ES-I3 (cell line): ENCODE results near the gene ZMYND11.
"Not testable (repeated sequence)": the region's sequence is repeated elsewhere in the genome, so short reads cannot be mapped to it uniquely, and the experiment has no call there.

ENCODE experiments used
- H3K36me3 ChIP-seq: 2 replicates; pipeline ENCODE4 v1.6.1; 2013; ENCODE audit warnings: mild to moderate bottlenecking, low read length, control low read depth, moderate library complexity; ENCODE audit not compliant: insufficient read depth
- H3K4me1 ChIP-seq: 2 replicates; pipeline ENCODE4 v1.6.1; 2013; ENCODE audit warnings: mild to moderate bottlenecking, control low read depth, low read length; ENCODE audit not compliant: insufficient read depth
- H3K9ac ChIP-seq: 2 replicates; pipeline ENCODE4 v1.6.1; 2013; ENCODE audit warnings: low read depth, mild to moderate bottlenecking, low read length, moderate library complexity
- H3K9me3 ChIP-seq: 2 replicates; pipeline ENCODE4 v1.6.1; 2013; ENCODE audit warnings: mild to moderate bottlenecking, low read length, moderate library complexity; ENCODE audit not compliant: control insufficient read depth, insufficient read depth

Gene ZMYND11

GRCh38 chr10:152915-153314, 17.7 kb downstream of the ZMYND11 start:
- no peaks in the 10 kb centered on the region for H3K36me3 ChIP-seq
- no peak overlapping the region for H3K9ac ChIP-seq
- no peaks in the 10 kb centered on the region for H3K4me1 ChIP-seq
- peaks cover 5% of the 10 kb centered on the region for H3K9me3 ChIP-seq

- no peak overlapping the region for H3K9ac ChIP-seq
- no peaks in the 10 kb centered on the region for H3K36me3 ChIP-seq
- H3K9me3 ChIP-seq: peaks cover 5% of the 10 kb centered on the region
- H3K4me1 ChIP-seq: no peaks in the 10 kb centered on the region
These were observed 19.1 kb downstream of the ZMYND11 start for GRCh38 chr10:154348-154747.

GRCh38 chr10:167383-167782, 32.1 kb downstream of the ZMYND11 start:
- Histone ChIP-seq H3K9ac (no peak overlapping the region), H3K4me1 (peaks cover 6% of the 10 kb centered on the region; the same call in 1 of the 2 replicates), H3K36me3 (no peaks in the 10 kb centered on the region), H3K9me3 (no peaks in the 10 kb centered on the region; the same call in 1 of the 2 replicates)

- no peaks in the 10 kb centered on the region; the same call in 1 of the 2 replicates for H3K9me3 ChIP-seq
- no peaks in the 10 kb centered on the region for H3K4me1 ChIP-seq
- no peaks in the 10 kb centered on the region for H3K36me3 ChIP-seq
- no peak overlapping the region for H3K9ac ChIP-seq
These were observed 38.5 kb downstream of the ZMYND11 start for GRCh38 chr10:173741-174140.

GRCh38 chr10:176677-177076, 41.4 kb downstream of the ZMYND11 start:
- no peak overlapping the region for H3K9ac ChIP-seq
- no peaks in the 10 kb centered on the region for H3K4me1 ChIP-seq
- H3K9me3 ChIP-seq: no peaks in the 10 kb centered on the region; the same call in 1 of the 2 replicates
- H3K36me3 ChIP-seq: no peaks in the 10 kb centered on the region

GRCh38 chr10:178208-178607, 43.0 kb downstream of the ZMYND11 start:
- Histone ChIP-seq H3K36me3 (peaks cover 2% of the 10 kb centered on the region; the same call in 1 of the 2 replicates), H3K9ac (no peak overlapping the region), H3K9me3 (peaks cover 3% of the 10 kb centered on the region; the same call in 1 of the 2 replicates), H3K4me1 (no peaks in the 10 kb centered on the region)

- H3K4me1 ChIP-seq: no peaks in the 10 kb centered on the region
- no peak overlapping the region for H3K9ac ChIP-seq
- peaks cover 2% of the 10 kb centered on the region; the same call in 1 of the 2 replicates for H3K36me3 ChIP-seq
- peaks cover 3% of the 10 kb centered on the region; the same call in 1 of the 2 replicates for H3K9me3 ChIP-seq
These were observed 43.5 kb downstream of the ZMYND11 start for GRCh38 chr10:178723-179122.

GRCh38 chr10:182441-183201, 47.4 kb downstream of the ZMYND11 start:
- Histone ChIP-seq H3K9ac (no peak overlapping the region), H3K9me3 (peaks cover 3% of the 10 kb centered on the region; the same call in 1 of the 2 replicates), H3K4me1 (no peaks in the 10 kb centered on the region), H3K36me3 (peaks cover 2% of the 10 kb centered on the region; the same call in 1 of the 2 replicates)

GRCh38 chr10:184174-184573, 48.9 kb downstream of the ZMYND11 start:
- H3K4me1 ChIP-seq: no peaks in the 10 kb centered on the region
- peaks cover 3% of the 10 kb centered on the region; the same call in 1 of the 2 replicates for H3K9me3 ChIP-seq
- no peak overlapping the region for H3K9ac ChIP-seq
- H3K36me3 ChIP-seq: peaks cover 2% of the 10 kb centered on the region; the same call in 1 of the 2 replicates

- H3K9me3 ChIP-seq: peaks cover 3% of the 10 kb centered on the region; the same call in 1 of the 2 replicates
- H3K9ac ChIP-seq: no peak overlapping the region
- H3K36me3 ChIP-seq: peaks cover 2% of the 10 kb centered on the region; the same call in 1 of the 2 replicates
These were observed 49.7 kb downstream of the ZMYND11 start for GRCh38 chr10:184911-185310.

GRCh38 chr10:185571-185970, 50.3 kb downstream of the ZMYND11 start:
- not testable (repeated sequence) for H3K9me3 ChIP-seq, H3K4me1 ChIP-seq, H3K36me3 ChIP-seq, H3K9ac ChIP-seq

More at GRCh38 chr10:184911-185310, 49.7 kb downstream of the ZMYND11 start:
- H3K4me1 ChIP-seq: no peaks in the 10 kb centered on the region

GRCh38 chr10:186911-187310, 51.7 kb downstream of the ZMYND11 start:
- peaks cover 4% of the 10 kb centered on the region; the same call in 1 of the 2 replicates for H3K4me1 ChIP-seq
- no peak overlapping the region for H3K9ac ChIP-seq
- peaks cover 3% of the 10 kb centered on the region; the same call in 1 of the 2 replicates for H3K9me3 ChIP-seq
- H3K36me3 ChIP-seq: peaks cover 2% of the 10 kb centered on the region; the same call in 1 of the 2 replicates

GRCh38 chr10:188546-188945, 53.3 kb downstream of the ZMYND11 start:
- no peaks in the 10 kb centered on the region for H3K36me3 ChIP-seq
- no peak overlapping the region for H3K9ac ChIP-seq

GRCh38 chr10:190216-190615, 55.0 kb downstream of the ZMYND11 start:
- Histone ChIP-seq H3K4me1 (peaks cover 8% of the 10 kb centered on the region; the same call in 1 of the 2 replicates), H3K9me3 (no peaks in the 10 kb centered on the region), H3K36me3 (no peaks in the 10 kb centered on the region), H3K9ac (no peak overlapping the region)

More at GRCh38 chr10:188546-188945, 53.3 kb downstream of the ZMYND11 start:
- Histone ChIP-seq H3K9me3 (no peaks in the 10 kb centered on the region; the same call in 1 of the 2 replicates), H3K4me1 (peaks cover 8% of the 10 kb centered on the region; the same call in 1 of the 2 replicates)
